ENCODE measurements around the gene LAMA3.

DNA sequence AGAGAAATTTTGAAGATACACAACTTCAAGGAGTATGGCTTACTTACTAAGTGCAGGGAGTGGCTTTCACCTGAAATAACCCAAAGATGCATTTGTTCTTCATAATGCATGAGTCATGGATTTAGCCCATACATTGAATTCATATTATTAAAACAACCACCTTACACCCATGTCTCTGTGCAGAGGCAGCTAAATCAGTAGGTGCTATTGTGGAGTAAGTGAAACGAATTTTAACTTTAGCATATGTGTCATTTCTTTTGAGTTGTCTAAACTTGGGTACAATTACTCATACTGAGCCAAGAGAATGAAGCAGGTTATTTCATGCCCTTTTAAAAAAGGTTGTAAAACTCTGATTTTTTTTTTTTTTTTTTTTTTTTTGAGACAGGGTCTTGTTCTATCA is 15.5 kb upstream of the LAMA3 start:
- TF ChIP-seq, protein P1, sequence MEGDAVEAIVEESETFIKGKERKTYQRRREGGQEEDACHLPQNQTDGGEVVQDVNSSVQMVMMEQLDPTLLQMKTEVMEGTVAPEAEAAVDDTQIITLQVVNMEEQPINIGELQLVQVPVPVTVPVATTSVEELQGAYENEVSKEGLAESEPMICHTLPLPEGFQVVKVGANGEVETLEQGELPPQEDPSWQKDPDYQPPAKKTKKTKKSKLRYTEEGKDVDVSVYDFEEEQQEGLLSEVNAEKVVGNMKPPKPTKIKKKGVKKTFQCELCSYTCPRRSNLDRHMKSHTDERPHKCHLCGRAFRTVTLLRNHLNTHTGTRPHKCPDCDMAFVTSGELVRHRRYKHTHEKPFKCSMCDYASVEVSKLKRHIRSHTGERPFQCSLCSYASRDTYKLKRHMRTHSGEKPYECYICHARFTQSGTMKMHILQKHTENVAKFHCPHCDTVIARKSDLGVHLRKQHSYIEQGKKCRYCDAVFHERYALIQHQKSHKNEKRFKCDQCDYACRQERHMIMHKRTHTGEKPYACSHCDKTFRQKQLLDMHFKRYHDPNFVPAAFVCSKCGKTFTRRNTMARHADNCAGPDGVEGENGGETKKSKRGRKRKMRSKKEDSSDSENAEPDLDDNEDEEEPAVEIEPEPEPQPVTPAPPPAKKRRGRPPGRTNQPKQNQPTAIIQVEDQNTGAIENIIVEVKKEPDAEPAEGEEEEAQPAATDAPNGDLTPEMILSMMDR (IDR thresholded peaks at IDR 0.05 in 2 of 3, conservative IDR thresholded peaks at IDR 0.05 in 1 of 3; ENCODE audit: borderline replicate concordance in 1 of 3, insufficient read depth in 1 of 3, low read depth in 2 of 3, low read length in 2 of 3) = no peak
- TF ChIP-seq, protein P2, sequence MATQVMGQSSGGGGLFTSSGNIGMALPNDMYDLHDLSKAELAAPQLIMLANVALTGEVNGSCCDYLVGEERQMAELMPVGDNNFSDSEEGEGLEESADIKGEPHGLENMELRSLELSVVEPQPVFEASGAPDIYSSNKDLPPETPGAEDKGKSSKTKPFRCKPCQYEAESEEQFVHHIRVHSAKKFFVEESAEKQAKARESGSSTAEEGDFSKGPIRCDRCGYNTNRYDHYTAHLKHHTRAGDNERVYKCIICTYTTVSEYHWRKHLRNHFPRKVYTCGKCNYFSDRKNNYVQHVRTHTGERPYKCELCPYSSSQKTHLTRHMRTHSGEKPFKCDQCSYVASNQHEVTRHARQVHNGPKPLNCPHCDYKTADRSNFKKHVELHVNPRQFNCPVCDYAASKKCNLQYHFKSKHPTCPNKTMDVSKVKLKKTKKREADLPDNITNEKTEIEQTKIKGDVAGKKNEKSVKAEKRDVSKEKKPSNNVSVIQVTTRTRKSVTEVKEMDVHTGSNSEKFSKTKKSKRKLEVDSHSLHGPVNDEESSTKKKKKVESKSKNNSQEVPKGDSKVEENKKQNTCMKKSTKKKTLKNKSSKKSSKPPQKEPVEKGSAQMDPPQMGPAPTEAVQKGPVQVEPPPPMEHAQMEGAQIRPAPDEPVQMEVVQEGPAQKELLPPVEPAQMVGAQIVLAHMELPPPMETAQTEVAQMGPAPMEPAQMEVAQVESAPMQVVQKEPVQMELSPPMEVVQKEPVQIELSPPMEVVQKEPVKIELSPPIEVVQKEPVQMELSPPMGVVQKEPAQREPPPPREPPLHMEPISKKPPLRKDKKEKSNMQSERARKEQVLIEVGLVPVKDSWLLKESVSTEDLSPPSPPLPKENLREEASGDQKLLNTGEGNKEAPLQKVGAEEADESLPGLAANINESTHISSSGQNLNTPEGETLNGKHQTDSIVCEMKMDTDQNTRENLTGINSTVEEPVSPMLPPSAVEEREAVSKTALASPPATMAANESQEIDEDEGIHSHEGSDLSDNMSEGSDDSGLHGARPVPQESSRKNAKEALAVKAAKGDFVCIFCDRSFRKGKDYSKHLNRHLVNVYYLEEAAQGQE (IDR thresholded peaks at IDR 0.05; ENCODE audit: low read depth) = no peak
- no peak for TF ChIP-seq FOSL1 (IDR thresholded peaks at IDR 0.05; ENCODE audit: low read depth)
- TF ChIP-seq, protein P3, sequence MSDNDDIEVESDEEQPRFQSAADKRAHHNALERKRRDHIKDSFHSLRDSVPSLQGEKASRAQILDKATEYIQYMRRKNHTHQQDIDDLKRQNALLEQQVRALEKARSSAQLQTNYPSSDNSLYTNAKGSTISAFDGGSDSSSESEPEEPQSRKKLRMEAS (IDR thresholded peaks at IDR 0.05) = no peak
- TF ChIP-seq YY1 (IDR thresholded peaks at IDR 0.05; ENCODE audit: extremely low read depth, insufficient replicate concordance, low read depth, low read length) = no peak
- no peak for TF ChIP-seq POLR2A (IDR thresholded peaks at IDR 0.05; ENCODE audit: borderline replicate concordance, extremely low read depth, insufficient read depth, insufficient read length)
- TF ChIP-seq EZH2phosphoT487 (IDR thresholded peaks at IDR 0.05; ENCODE audit: borderline replicate concordance) = no peak
- TF ChIP-seq POLR2AphosphoS5 (IDR thresholded peaks at IDR 0.05; ENCODE audit: low read depth, low read length) = no peak
- TF ChIP-seq EGR1 (IDR thresholded peaks at IDR 0.05; ENCODE audit: low read depth) = no peak
- TF ChIP-seq CEBPB (IDR thresholded peaks at IDR 0.05; ENCODE audit: low read depth) = no peak

Data from HCT116 (cell line).